ENCODE results near the gene VPS45.

VPS45 gene

GRCh38 chr1:150073516-150073915 is 5.9 kb downstream of the VPS45 start:
- no peak for DNase-seq (ENCODE audit: low read depth)

GRCh38 chr1:150076066-150076465 is 8.5 kb downstream of the VPS45 start:
- DNase-seq (ENCODE audit: low read depth), result no peak

- DNase-seq (ENCODE audit: low read depth), result no peak
These were observed 9.4 kb downstream of the VPS45 start for GRCh38 chr1:150076985-150077384.

- DNase-seq (ENCODE audit: low read depth), result no peak
These were observed 13.2 kb downstream of the VPS45 start for GRCh38 chr1:150080784-150081183.

- no peak for DNase-seq (ENCODE audit: low read depth)
These were observed 14.9 kb downstream of the VPS45 start for GRCh38 chr1:150082494-150082893.

GRCh38 chr1:150083907-150084306 is 16.3 kb downstream of the VPS45 start:
- DNase-seq (ENCODE audit: low read depth), result no peak

GRCh38 chr1:150085406-150085805 is 17.8 kb downstream of the VPS45 start:
- DNase-seq (ENCODE audit: low read depth), result no peak

- DNase-seq (ENCODE audit: low read depth), result no peak
These were observed 19.8 kb downstream of the VPS45 start for GRCh38 chr1:150087415-150087814.

GRCh38 chr1:150089846-150090520 is 22.4 kb downstream of the VPS45 start:
- DNase-seq (ENCODE audit: low read depth), result no peak

GRCh38 chr1:150092180-150092791 is 24.7 kb downstream of the VPS45 start:
- DNase-seq (ENCODE audit: low read depth), result no peak

- DNase-seq (ENCODE audit: low read depth), result no peak
These were observed 26.2 kb downstream of the VPS45 start for GRCh38 chr1:150093805-150094204.

GRCh38 chr1:150094734-150095265 is 27.2 kb downstream of the VPS45 start:
- DNase-seq (ENCODE audit: low read depth), result no peak

- DNase-seq (ENCODE audit: low read depth), result no peak
These were observed 35.4 kb downstream of the VPS45 start for GRCh38 chr1:150102986-150103385.

- no peak for DNase-seq (ENCODE audit: low read depth)
These were observed 38.8 kb downstream of the VPS45 start for GRCh38 chr1:150106341-150106740.

- no peak for DNase-seq (ENCODE audit: low read depth)
These were observed 42.0 kb downstream of the VPS45 start for GRCh38 chr1:150109586-150109985.

GRCh38 chr1:150110116-150110515 is 42.5 kb downstream of the VPS45 start:
- no peak for DNase-seq (ENCODE audit: low read depth)

GRCh38 chr1:150111670-150112069 is 44.1 kb downstream of the VPS45 start:
- no peak for DNase-seq (ENCODE audit: low read depth)

- DNase-seq (ENCODE audit: low read depth), result no peak
These were observed 47.5 kb downstream of the VPS45 start for GRCh38 chr1:150115121-150115520.

- DNase-seq (ENCODE audit: low read depth), result no peak
These were observed 51.1 kb downstream of the VPS45 start for GRCh38 chr1:150118716-150119115.

GRCh38 chr1:150121236-150121862 is 53.8 kb downstream of the VPS45 start:
- DNase-seq (ENCODE audit: low read depth), result no peak

GRCh38 chr1:150126811-150127210 is 59.2 kb downstream of the VPS45 start:
- DNase-seq (ENCODE audit: low read depth), result no peak

GRCh38 chr1:150127464-150127863 is 59.9 kb downstream of the VPS45 start:
- DNase-seq (ENCODE audit: low read depth), result no peak

GRCh38 chr1:150127868-150128267 is 60.3 kb downstream of the VPS45 start:
- DNase-seq (ENCODE audit: low read depth), result no peak

All from stimulated activated CD8-positive, alpha-beta memory T cell treated with anti-CD3 and anti-CD28 coated beads, Interleukin-15, amount 100 ng/mL, for 24 hours (primary cell).